Measurements from ENCODE around the gene SLC9A8.

DNA sequence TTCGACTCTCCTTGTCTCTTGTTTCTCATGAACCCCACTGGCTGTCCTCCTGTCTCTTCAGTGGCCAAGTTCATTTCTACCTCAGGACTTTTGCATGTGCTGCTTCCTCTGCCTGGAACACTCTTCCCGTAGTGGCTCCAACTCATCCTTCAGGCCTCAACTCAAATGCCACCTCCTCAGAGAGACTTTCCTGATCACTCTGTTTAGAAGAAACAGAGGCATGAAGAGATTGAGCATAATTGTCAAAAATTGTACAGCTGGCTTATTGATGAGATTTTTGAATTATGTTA, 17.5 kb upstream of the SLC9A8 start:
- TF ChIP-seq, protein P1, sequence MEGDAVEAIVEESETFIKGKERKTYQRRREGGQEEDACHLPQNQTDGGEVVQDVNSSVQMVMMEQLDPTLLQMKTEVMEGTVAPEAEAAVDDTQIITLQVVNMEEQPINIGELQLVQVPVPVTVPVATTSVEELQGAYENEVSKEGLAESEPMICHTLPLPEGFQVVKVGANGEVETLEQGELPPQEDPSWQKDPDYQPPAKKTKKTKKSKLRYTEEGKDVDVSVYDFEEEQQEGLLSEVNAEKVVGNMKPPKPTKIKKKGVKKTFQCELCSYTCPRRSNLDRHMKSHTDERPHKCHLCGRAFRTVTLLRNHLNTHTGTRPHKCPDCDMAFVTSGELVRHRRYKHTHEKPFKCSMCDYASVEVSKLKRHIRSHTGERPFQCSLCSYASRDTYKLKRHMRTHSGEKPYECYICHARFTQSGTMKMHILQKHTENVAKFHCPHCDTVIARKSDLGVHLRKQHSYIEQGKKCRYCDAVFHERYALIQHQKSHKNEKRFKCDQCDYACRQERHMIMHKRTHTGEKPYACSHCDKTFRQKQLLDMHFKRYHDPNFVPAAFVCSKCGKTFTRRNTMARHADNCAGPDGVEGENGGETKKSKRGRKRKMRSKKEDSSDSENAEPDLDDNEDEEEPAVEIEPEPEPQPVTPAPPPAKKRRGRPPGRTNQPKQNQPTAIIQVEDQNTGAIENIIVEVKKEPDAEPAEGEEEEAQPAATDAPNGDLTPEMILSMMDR (conservative IDR thresholded peaks at IDR 0.05; ENCODE audit: low read length), result no peak
- TF ChIP-seq EZH2phosphoT487 (IDR thresholded peaks at IDR 0.05; ENCODE audit: borderline replicate concordance, low read depth, low read length), result no peak

Data from OCI-LY7 (cell line).